ENCODE measurements around the gene NKIRAS1.

NKIRAS1 gene

DNA sequence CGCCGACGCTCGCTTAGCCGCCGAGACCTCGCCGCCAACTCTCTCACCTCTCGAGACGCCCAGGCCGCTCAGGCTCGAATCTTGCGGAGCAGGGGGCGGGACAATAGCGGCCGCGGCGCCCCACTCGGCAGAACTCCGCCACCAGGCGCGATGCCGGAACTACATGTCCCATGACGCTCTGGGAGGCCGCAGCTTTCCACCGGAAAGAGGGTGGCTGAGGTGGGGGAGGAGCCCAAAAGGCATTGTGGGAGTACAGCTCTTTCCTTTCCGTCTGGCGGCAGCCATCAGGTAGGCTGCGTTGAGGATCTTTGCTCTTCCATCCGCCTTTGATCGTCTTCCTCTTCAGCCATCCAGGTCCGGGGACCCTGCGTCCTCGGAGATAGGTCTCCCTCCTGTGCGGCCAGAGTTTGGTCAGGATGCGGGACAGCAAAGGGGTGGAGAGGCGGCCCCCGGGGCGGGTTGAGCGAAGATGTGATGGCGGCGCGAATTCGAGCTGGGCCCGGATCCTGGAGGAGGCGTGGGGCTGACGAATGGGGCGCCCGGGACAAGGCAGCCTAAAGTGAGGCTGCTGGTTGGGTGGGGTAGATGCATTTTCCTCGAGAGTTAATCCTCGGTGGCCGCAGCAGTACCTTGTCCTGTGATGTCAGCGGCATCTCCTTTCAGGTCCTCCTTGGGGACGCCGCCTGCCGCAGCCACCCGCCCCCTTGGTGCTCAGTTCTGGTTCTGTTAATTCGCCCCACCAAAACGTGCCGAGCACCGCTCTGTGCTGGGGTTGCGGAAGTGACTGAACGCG lies at the start of gene NKIRAS1, which contains the start of gene RPL15:
Gene NKIRAS1 (minus strand): TSS at position 105 of the 793 bp plus-strand sequence. CDS start 6,086 bp downstream, outside the sequence.
Gene RPL15 (plus strand): TSS at position 247 of the 793 bp plus-strand sequence. CDS start 728 bp downstream, outside the sequence.
- peak; percentile 95 to 97 for DNase-seq

DNA sequence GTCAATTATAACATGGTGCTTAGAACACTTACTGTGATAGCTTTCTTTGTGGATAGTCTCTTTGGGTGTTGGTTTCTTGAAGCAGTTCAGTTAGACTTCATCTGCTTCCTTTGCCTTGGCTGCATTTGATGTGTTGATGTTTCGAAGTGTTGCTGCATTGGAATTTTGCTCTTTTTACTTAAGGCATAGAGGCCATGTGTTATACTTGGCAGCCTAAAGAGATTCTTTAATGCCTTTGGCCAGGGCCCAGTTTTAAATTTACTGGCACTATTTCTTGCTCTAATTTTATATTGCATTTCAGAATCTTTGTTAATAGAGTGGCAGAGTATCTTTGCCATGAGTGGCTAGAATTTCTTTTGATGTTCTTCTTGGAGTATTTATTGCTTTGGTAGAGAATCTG lies 49.5 kb upstream of the NKIRAS1 start:
- no peak for DNase-seq

DNA sequence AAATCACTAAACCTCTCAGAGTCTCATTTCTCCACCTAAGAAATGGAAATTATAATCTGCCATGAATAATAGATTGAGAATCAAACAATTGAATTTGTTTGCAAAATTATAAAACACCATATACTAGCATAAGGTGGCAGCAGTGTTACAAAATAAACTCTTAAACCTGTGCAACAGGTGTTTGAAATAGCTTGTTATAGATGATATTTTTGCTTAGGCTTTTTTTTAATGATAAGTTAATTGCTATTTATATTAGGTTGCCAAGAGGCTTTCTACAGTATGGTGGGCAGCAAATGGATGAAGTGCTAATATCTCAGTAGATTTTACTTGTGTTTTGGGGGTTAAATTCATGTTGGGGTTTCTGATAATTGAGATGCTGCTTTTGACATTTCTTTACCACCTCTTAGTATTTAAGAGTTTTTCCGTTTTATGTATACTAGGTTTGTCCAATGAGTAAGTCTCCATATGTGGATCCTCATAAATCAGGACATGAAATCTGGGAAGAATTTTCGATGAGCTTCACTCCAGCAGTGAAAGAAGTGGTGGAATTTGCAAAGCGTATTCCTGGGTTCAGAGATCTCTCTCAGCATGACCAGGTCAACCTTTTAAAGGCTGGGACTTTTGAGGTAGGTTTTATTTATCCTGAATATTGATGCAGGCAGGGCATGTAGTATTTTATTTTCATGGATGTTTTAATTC lies 47.9 kb upstream of the NKIRAS1 start:
- DNase-seq: no peak

DNA sequence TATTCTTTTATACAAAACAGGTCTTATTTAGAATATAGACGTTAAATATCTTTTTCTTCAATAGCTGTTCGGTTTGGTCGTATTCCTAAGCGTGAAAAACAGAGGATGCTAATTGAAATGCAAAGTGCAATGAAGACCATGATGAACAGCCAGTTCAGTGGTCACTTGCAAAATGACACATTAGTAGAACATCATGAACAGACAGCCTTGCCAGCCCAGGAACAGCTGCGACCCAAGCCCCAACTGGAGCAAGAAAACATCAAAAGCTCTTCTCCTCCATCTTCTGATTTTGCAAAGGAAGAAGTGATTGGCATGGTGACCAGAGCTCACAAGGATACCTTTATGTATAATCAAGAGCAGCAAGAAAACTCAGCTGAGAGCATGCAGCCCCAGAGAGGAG lies 45.1 kb upstream of the NKIRAS1 start:
- DNase-seq: no peak

DNA sequence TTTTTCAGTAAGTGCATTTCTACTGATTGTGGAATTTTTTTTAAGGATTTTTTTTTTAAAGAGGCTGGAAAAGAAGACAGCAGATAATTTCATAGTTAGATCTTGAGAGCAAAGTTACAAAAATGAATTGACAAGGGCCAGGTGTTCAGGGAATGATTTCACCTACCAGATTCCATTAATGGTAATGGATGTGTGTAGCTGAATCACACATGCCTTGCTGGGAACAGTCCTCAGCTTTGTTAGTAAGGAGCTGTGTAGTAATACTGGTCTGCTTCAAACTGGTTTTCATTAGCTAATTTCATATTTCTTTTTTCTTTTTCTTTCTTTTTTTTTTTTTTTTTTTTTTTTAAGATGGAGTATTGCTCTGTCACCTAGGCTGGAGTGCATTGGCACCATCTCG lies 44.3 kb upstream of the NKIRAS1 start:
- DNase-seq: no peak

DNA sequence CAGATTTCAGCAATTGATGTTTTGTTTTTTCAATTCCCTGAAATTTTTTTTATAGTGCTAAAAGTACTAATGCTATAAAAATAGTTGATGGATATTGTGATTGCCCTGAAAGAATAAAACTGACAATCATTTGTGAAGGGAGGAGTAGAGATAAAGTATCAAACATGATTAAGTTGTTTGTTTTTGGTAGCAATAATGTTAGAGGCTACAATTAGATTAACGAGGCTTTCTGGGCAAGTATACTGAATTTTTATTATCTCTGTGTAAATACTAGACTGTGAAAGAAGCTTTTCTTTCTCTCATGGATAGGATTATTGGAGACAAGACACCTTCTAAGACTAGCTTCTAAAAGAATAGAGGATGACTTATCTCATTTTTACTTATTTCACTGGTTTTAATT lies 43.9 kb upstream of the NKIRAS1 start:
- no peak for DNase-seq

DNA sequence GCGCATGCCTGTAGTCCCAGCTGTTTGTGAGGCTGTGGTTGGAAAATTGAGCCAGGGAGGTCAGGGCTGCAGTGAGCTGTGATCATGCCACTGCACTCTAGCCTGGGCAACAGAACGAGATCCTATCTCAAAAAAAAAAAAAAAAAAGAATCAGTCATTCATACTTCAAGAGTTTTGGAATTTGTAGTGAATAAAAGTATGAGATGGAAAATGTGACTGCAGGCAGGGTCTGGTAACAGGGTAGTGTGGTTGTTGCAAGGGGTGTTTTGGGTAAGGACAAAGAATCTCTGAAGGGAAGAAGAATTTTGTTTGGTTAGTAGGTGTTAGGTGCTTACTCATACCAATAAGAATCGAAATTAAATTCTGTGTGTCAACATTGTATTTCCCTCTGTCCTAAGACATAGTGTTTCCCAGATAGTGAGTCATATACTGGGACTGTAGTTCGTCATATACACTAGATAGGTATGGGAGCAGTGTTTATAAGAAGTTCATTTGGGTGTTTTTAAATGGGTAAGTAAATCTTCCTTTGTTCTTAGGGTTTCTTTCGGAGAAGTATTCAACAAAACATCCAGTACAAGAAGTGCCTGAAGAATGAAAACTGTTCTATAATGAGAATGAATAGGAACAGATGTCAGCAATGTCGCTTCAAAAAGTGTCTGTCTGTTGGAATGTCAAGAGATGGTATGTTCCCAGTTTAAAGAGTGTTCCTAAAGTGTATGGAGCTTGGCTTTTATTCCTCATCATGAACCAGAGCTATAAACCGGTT lies 42.5 kb upstream of the NKIRAS1 start:
- DNase-seq: no peak

DNA sequence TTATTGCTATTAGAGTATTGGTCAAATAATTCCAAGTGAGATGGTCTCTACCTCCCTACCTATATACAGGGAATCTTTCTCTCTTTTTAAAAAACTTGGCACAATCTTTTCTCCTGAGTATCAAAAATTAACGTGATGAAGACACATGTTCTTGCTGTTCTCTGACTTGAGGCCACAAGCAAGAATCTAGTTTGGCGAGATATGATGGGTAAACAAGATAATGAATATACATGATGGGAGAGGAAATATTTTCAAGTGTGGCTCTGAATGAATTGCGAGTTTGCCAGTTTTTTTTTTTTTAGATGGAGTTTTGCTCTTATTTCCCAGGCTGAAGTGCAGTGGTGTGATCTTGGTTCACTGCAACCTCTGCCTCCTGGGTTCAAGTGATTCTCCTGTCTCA lies 39.9 kb upstream of the NKIRAS1 start:
- no peak for DNase-seq

DNA sequence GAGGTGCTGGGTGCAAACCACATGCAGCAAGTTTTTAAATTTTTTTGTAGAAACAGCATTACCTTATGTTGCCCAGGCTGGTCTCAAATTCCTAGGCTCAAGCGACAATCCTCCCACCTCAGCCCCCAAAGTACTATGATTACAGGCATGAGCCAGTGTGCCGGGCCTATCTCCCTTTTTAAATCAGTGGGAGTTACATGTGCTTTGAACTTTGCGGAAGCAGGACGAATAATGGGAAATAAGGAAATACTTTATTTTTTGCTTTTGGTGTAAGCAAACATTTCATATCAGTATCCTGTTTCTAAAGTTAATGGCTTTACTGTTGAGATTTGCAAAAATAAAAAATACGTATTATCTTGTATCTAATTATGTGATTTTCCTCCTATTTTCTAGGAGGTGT lies 37.4 kb upstream of the NKIRAS1 start:
- no peak for DNase-seq

DNA sequence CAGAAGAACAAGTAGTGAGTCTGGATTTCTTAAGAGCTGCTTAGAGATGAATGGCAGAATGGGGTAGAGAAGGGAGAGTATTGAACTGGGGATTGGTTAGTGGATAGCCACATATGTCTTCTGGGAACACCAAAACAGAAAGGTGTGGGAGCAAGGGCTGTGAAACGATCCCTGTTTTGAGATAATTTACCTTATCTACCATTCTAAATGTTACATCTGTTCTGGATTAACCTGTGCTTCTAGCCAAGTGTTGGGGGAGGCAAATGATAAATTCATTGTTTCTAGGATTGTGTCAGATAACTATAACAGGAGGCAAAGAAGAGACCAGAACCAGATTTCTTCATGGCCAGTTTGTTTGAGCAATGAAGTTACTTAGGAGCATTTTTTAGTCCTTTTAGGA lies 36.7 kb upstream of the NKIRAS1 start:
- no peak for DNase-seq

DNA sequence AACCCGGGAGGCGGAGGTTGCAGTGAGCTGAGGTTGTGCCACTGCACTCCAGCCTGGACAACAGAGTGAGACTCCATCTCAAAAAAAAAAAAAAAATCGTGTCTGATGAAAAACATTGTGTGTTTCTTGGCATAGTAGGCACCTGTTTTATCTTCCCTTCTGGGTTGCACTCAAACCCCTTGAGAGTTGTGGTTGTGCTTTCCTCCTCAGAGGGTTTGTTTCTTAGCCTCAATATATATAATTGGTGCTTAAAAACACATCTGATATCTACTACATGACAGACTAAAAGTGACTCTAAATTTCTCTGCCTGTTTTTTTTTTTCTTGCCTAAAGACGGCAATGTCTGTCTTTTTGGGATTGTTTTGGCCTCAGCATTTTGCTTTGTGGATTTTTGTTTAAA lies 35.9 kb upstream of the NKIRAS1 start:
- no peak for DNase-seq

DNA sequence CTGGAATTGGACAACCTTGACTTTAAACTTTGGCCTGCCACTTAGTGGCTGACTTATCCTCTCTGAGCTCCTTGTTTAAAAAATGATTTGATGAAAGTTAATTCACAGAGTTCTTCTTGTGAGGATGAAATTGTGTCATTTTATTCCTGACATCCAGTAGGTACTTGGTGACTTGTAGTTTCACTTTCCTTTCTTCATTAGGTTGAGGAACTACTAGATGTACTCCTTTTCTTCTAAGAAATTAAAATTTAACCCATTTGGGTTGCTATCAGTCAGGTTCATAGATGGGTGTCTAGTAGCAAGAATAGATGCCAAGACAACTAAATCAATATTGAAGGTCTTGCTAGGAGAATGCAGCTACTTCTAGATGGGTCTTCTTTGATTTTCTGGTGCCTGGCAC lies 33.5 kb upstream of the NKIRAS1 start:
- DNase-seq: no peak

DNA sequence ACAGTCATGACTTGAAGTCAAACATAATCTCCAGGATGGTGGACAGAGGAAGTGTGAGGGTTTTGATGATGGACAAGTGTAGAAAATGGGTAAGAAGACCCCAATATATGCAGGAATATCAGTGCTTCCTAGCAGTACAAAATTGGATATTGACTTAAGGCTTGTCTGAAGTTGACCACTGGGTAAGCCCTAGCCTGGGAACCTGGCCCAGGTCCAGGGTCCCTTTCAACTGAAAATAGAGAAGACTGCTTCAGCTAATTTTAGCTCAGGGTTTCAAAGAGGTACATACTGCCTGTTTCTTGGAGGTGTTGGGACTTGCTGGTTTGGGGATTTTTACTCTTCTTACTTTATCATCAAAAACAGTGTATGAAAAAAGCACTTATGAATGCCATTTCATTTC lies 33.0 kb upstream of the NKIRAS1 start:
- DNase-seq: no peak

DNA sequence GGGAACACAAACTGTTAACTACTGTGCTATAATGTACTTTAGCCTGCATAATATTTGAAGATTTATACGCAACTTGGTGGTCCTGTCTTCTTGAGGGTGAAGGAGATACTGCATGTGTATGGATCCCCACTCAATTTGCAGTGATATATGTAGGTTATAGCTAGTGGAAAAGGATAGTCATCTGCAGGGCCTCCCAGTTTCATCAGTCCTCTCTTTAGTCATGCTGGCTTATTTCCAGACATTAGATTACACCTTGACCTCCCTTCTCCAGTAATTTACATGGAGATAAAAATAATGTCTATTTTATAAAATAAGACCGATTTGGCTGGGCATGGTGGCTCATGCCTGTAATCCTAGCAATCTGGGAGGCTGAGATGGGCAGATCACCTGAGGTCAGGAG lies 32.0 kb upstream of the NKIRAS1 start:
- no peak for DNase-seq

DNA sequence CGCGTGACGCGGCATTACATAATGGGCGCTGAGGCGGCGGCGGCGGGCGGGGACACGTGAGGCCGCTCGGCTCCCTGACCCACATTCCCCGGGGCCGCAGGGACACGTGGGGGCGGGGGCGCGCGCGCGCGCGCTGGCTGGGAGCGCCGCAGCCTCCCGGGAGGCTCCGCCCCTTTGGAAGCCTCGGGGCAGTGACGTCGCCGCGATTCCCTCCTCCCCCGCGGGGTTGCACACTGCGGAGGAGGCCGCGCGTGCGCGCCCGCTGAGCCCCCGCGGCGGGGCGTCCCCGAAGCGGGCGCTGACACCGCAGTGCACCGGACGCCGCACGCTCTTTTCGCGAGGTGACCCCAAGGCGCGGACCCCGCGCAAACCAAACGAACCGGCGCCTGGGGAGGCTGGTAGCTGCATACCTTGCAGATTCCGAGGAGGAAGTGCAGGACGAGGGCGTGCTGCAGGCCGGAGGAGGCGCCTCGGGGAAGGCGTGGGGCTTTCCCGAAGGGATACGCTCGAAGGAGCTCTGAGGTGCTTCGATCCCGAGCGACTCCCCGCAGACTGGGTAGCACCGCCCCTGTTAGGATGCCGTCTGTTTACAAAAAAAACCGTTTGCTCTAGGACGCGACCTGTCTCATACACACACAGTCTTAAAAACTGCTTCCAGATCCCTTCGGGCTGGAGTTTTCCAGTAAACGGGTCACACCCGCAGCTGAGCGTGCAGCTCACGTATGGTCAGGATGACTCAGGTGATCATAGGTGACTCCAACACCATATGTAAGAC lies 29.3 kb upstream of the NKIRAS1 start:
- DNase-seq: peak; percentile 97 to 98

DNA sequence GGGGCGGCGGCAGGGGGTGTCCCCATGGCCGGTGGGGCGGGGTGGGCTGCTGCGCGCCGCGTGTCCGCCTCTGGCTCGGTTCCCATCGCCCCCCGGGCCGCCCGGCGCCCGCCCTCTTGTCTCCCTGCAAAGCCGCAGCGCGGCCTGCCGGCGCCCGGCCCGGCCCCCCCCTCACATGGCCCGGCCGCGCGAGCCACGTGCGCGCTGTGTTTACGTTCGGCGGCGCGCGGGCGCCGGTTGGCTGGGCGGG lies 28.8 kb upstream of the NKIRAS1 start:
- DNase-seq: no peak

DNA sequence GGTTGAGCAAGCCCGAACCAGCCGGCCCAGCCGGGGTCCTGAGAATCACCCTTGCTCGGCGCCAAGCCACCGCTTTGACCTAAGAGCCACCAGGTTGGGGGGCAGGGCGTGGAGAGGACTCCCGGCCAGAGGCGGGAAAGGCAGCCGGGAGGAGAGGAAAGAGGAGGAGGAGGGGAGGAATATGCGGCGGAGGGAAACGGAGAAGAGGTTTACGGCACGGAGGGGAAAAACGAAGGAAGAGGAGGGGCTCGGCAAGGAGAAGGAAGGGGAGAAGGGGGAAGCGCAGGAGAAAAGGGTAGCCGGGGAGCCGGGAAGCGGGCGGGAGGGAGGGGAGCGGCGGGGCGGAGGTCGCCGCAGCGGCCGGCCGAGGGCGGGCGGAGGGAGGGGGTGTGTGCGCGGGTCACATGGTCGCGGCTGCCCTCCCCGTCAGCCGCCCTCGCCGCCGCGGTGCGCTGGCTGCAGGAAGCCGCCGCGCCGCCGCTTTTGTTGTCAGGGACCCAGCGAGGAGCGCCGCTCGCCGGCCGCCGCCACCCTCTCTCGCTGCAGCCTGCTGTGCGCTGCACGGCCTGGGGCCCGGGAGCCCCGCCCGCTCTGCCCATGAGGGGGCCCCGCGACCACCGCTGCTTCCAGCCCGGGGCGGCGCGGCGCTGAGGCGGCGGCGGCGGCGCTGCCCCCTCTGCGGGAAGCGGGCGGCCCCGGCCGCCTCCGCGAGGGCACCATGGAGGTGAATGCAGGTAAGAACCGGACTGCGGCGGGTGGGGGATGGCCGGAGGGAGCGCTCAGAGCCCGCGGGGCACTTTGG lies 28.3 kb upstream of the NKIRAS1 start, which contains the start of gene NR1D2:
Gene NR1D2 (plus strand): TSS at position 426 of the 802 bp plus-strand sequence. CDS start 293 bp downstream, at position 719.
- peak; percentile 78 to 82 for DNase-seq

DNA sequence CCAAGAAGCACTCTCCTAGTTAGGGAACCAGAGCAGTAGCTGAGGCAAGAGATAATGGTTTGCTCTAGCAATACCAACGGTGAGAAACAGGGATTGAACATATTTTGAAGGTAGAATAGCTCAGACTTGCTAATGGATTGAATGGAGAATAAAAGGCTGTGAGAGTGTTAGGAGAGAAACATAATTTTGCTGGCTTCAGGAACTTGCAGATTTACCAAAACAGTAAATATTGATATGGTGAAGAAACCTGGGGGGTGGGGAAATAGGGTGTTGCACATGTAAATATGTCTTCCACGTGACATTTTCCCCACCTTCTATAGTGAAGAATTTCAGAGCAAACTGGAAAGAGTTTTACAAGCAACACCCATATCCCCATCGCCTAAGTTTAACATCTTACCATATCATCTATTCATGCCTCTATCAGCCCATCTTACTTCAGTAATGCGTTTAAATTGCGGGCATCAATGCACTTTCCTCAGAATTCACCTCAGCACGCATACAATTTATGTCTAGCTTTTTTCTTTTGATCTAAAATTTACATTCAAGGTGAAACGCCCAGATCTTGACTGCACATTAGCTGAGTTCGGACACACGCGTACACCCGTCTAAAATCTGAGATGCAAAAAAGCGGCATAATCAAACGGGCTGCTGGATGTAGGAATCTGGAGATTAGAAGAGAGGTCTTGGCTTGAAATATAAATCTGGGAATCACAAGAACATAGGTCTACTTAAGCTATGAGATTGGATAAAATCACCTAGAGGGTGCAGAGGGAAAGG lies 27.4 kb upstream of the NKIRAS1 start:
- no peak for DNase-seq

DNA sequence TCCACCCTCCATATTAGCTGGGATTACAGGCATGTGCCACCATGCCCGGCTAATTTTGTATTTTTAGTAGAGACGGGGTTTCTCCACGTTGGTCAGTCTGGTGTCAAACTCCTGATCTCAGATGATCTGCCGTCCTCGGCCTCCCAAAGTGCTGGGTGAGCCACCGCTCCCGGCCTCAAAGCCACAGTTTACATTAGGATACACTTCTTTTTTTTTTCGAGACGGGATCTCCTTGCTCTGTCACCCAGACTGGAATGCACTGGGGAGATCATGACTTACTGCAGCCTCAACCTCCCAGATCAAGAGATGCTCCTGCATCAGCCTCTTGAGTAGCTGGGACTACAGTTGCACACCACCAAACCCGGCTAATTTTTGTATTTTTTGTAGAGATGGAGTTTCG lies 25.8 kb upstream of the NKIRAS1 start:
- DNase-seq: no peak

DNA sequence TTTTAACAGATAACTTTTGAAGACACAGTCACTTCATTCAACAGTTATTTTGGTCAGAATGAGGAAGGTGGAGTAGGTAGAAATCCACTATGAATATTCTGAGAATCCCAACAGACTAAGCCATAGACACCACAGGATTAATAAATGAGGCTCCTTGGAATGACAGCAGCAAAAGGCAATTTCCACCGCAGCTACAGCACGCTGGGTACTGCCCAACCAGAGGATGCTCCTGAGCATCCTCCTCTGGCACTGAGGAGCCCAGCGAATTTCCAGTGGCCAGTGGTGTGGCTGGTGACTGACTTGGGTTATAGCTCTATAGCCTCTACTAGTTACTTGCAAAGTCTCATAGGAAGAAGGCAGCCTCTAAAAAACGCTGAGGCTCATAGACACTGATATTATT lies 24.6 kb upstream of the NKIRAS1 start:
- no peak for DNase-seq

DNA sequence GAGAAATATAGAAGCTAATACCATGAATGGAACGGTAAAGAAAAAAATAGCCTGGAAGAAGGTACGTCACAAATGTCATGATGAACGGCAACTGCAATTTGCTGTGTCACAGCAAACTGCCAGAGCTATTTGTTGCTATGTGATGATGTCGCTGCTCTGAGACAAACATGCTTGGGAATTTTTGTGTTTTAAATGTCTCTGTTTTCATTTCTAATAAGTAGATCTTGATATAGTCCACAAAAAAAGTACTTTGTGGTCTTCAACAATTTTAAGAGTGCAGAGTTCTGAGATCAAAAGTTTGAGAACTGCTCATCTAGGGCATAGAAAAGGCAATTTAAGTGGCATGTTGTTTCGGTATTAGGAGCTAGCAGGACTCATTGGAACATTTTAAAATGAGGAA lies 24.0 kb upstream of the NKIRAS1 start:
- DNase-seq: no peak

Data from stimulated activated CD4-positive, alpha-beta T cell treated with anti-CD3 and anti-CD28 coated beads, Interleukin-2, amount 100 ng/mL, for 24 hours (primary cell).